ENCODE measurements around the gene ADCY10. TPM values are rescaled to one million over a fixed set of nuclear protein-coding genes. Genes with fewer than 3 reads are reported as not detected.

Gene ADCY10
- total and polyA plus RNA-seq, 2 experiments from 2014 or later: 0.93 to 1.5 TPM

DNA sequence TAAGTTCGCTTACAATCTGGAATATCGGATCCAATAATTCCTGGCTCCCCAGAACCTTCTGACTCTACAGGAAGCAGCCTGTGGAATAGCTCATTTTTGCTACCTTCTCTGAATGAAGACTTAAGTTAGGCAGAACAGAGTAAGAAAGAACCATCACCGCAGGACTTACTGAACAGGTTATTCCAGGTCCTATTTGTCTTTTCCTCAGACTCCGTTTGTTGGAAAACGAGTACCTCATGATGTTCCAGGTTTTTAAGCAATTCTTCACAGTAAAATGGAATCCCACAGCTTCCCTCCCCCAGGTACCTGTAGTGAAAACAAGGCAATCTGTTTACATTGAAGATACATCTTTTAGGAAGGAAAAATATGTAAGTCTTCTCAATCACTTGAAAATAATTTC lies 59.8 kb downstream of the ADCY10 start:
- WGBS (ENCODE audit: low lambda C conversion rate, missing lambda C conversion rate): 62% methylated on average over 5 of the region's 5 CpGs
- H3K4me1 ChIP-seq (ENCODE audit: insufficient read depth): no peaks in the 10 kb centered on the region

GRCh38 chr1:167849666-167850065 lies 64.3 kb downstream of the ADCY10 start:
- no peak overlapping the region for H3K27ac ChIP-seq
- no peaks in the 10 kb centered on the region for H4K20me1 ChIP-seq (ENCODE audit: insufficient read depth, poor library complexity, severe bottlenecking)
- TF ChIP-seq EZH2phosphoT487 (IDR thresholded peaks at IDR 0.05; ENCODE audit: low read depth, severe bottlenecking, unreplicated experiment) (no peak), EZH2 (IDR thresholded peaks at IDR 0.05; ENCODE audit: borderline replicate concordance) (no peak)
- TF ChIP-seq, protein P1, sequence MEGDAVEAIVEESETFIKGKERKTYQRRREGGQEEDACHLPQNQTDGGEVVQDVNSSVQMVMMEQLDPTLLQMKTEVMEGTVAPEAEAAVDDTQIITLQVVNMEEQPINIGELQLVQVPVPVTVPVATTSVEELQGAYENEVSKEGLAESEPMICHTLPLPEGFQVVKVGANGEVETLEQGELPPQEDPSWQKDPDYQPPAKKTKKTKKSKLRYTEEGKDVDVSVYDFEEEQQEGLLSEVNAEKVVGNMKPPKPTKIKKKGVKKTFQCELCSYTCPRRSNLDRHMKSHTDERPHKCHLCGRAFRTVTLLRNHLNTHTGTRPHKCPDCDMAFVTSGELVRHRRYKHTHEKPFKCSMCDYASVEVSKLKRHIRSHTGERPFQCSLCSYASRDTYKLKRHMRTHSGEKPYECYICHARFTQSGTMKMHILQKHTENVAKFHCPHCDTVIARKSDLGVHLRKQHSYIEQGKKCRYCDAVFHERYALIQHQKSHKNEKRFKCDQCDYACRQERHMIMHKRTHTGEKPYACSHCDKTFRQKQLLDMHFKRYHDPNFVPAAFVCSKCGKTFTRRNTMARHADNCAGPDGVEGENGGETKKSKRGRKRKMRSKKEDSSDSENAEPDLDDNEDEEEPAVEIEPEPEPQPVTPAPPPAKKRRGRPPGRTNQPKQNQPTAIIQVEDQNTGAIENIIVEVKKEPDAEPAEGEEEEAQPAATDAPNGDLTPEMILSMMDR (IDR thresholded peaks at IDR 0.05; ENCODE audit: poor library complexity): no peak
- H3K4me3 ChIP-seq: no peak overlapping the region
- no peaks in the 10 kb centered on the region for H3K79me2 ChIP-seq
- H3K9me2 ChIP-seq (replicated peaks; ENCODE audit: insufficient read depth): no peaks in the 10 kb centered on the region
- H3K27me3 ChIP-seq: no peaks in the 10 kb centered on the region
- H3K4me1 ChIP-seq (ENCODE audit: insufficient read depth): no peaks in the 10 kb centered on the region
- WGBS (ENCODE audit: low lambda C conversion rate, missing lambda C conversion rate): 92% methylated on average over 7 of the region's 7 CpGs
- DNase-seq (ENCODE audit: low spot score): no peak
- H2AFZ ChIP-seq: no peak overlapping the region
- H3K4me2 ChIP-seq: no peak overlapping the region
- H3K36me3 ChIP-seq (replicated peaks; ENCODE audit: insufficient read depth, low read depth): no peaks in the 10 kb centered on the region
- no peaks in the 10 kb centered on the region for H3K9me3 ChIP-seq (ENCODE audit: low read depth)

More for the DNA sequence above, 59.8 kb downstream of the ADCY10 start:
- Histone ChIP-seq H2AFZ (no peak overlapping the region), H3K27ac (no peak overlapping the region), H3K4me3 (no peak overlapping the region), H3K27me3 (no peaks in the 10 kb centered on the region), H3K9me2 (replicated peaks; ENCODE audit: insufficient read depth) (no peaks in the 10 kb centered on the region), H4K20me1 (ENCODE audit: insufficient read depth, poor library complexity, severe bottlenecking) (no peaks in the 10 kb centered on the region), H3K4me2 (no peak overlapping the region), H3K9me3 (ENCODE audit: low read depth) (no peaks in the 10 kb centered on the region), H3K36me3 (replicated peaks; ENCODE audit: insufficient read depth, low read depth) (no peaks in the 10 kb centered on the region), H3K79me2 (no peaks in the 10 kb centered on the region)
- TF ChIP-seq, protein P1 (IDR thresholded peaks at IDR 0.05; ENCODE audit: poor library complexity): no peak
- no peak for TF ChIP-seq EZH2 (IDR thresholded peaks at IDR 0.05; ENCODE audit: borderline replicate concordance)
- no peak for TF ChIP-seq EZH2phosphoT487 (IDR thresholded peaks at IDR 0.05; ENCODE audit: low read depth, severe bottlenecking, unreplicated experiment)
- DNase-seq (ENCODE audit: low spot score): no peak

DNA sequence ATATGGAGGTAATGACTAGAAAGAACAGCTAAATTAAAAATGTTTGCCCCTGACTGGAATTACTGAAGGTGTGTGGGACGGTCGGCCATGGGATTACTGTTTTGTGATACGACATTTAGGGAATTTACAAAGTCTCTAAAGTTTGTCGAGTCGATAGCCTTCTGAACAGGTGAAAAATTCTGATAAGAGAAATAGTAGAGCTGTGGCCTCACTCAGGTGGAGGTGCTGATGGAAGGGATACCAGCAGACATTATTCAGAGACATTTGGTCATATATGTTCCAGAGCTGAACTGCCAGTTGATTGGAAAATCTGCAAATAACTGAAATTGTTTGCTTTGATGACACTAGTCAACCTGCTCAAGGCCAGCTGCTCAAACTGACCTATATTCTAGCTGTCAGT lies 71.1 kb downstream of the ADCY10 start:
- TF ChIP-seq, protein P1 (IDR thresholded peaks at IDR 0.05; ENCODE audit: poor library complexity): no peak
- TF ChIP-seq EZH2phosphoT487 (IDR thresholded peaks at IDR 0.05; ENCODE audit: low read depth, severe bottlenecking, unreplicated experiment) (no peak), EZH2 (IDR thresholded peaks at IDR 0.05; ENCODE audit: borderline replicate concordance) (no peak)
- 87% methylated on average over 5 of the region's 5 CpGs for WGBS (ENCODE audit: low lambda C conversion rate, missing lambda C conversion rate)
- Histone ChIP-seq H3K9me3 (ENCODE audit: low read depth) (no peaks in the 10 kb centered on the region), H3K27ac (no peak overlapping the region), H3K4me3 (no peak overlapping the region), H3K9me2 (replicated peaks; ENCODE audit: insufficient read depth) (no peaks in the 10 kb centered on the region), H3K27me3 (no peaks in the 10 kb centered on the region), H3K4me2 (no peak overlapping the region), H2AFZ (no peak overlapping the region), H4K20me1 (ENCODE audit: insufficient read depth, poor library complexity, severe bottlenecking) (no peaks in the 10 kb centered on the region), H3K79me2 (no peaks in the 10 kb centered on the region), H3K36me3 (replicated peaks; ENCODE audit: insufficient read depth, low read depth) (no peaks in the 10 kb centered on the region), H3K4me1 (ENCODE audit: insufficient read depth) (no peaks in the 10 kb centered on the region)
- DNase-seq (ENCODE audit: low spot score): no peak

- 96% methylated on average over 3 of the region's 3 CpGs for WGBS (ENCODE audit: low lambda C conversion rate, missing lambda C conversion rate)
- TF ChIP-seq, protein P1 (IDR thresholded peaks at IDR 0.05; ENCODE audit: poor library complexity): no peak
- TF ChIP-seq EZH2 (IDR thresholded peaks at IDR 0.05; ENCODE audit: borderline replicate concordance) (no peak), EZH2phosphoT487 (IDR thresholded peaks at IDR 0.05; ENCODE audit: low read depth, severe bottlenecking, unreplicated experiment) (no peak)
- Histone ChIP-seq H3K4me3 (no peak overlapping the region), H3K4me2 (no peak overlapping the region), H3K36me3 (replicated peaks; ENCODE audit: insufficient read depth, low read depth) (no peaks in the 10 kb centered on the region), H3K4me1 (ENCODE audit: insufficient read depth) (no peaks in the 10 kb centered on the region), H3K9me2 (replicated peaks; ENCODE audit: insufficient read depth) (no peaks in the 10 kb centered on the region), H3K79me2 (no peaks in the 10 kb centered on the region), H4K20me1 (ENCODE audit: insufficient read depth, poor library complexity, severe bottlenecking) (no peaks in the 10 kb centered on the region), H2AFZ (no peak overlapping the region), H3K27me3 (no peaks in the 10 kb centered on the region), H3K27ac (no peak overlapping the region), H3K9me3 (ENCODE audit: low read depth) (no peaks in the 10 kb centered on the region)
- DNase-seq (ENCODE audit: low spot score): no peak
Measured at GRCh38 chr1:167841530-167841929, 72.4 kb downstream of the ADCY10 start.

Data from hepatocyte (in vitro differentiated cells).